ENCODE results near the gene GEMIN4.
A peak's percentile ranks its signal among the peaks of the same experiment; 100 is the strongest.

The GEMIN4 gene

DNA sequence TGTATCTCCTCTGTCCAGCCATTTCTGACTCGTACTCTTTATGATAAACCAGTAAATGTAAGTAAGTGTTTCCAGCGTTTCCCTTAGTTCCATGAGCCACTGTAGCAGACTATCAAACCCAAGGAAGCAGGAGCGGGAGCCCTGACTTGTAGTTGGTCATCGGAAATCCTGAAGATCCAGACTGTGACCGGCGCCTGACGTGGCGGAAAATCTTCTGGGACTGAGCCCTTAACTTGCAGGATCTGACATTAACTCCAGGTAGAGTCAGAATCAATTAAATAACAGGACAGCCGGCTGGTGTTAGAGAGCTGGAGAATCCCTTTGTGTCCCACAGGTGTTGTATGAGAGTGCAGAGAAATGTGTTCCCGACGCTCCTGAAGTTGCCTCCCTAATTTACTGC lies 26.0 kb upstream of the GEMIN4 start:
- Histone ChIP-seq H4K91ac (ENCODE audit: low read length) (no peak overlapping the region), H3K4ac (ENCODE audit: low read depth in 1 of 2, low read length in 2 of 2) (no peak overlapping the region), H3K4me2 (ENCODE audit: low read length, poor library complexity, severe bottlenecking) (no peak overlapping the region), H3K14ac (ENCODE audit: low read length in 2 of 2) (no peak overlapping the region), H4K8ac (ENCODE audit: low read length) (no peak overlapping the region), H3K27me3 (ENCODE audit: control insufficient read depth in 1 of 2, insufficient read depth in 1 of 2, low read length in 2 of 2) (no peaks in the 10 kb centered on the region), H3K79me1 (replicated peaks; ENCODE audit: low read length, poor library complexity, severe bottlenecking) (peaks cover 39% of the 10 kb centered on the region), H3K36me3 (ENCODE audit: control insufficient read depth in 1 of 2, insufficient read depth in 2 of 2, low read depth in 1 of 2, low read length in 2 of 2) (peaks cover 35 to 57% of the 10 kb centered on the region in 2 experiments), H2BK120ac (ENCODE audit: low read depth, low read length) (no peak overlapping the region), H2AFZ (ENCODE audit: low read depth, low read length) (no peak overlapping the region), H3K4me3 (ENCODE audit: insufficient read depth in 1 of 2, low read depth in 1 of 2, low read length in 2 of 2) (no peak overlapping the region), H3K9me3 (ENCODE audit: control insufficient read depth, low read length) (no peaks in the 10 kb centered on the region), H3K18ac (ENCODE audit: low read depth in 1 of 2, low read length in 2 of 2) (no peak overlapping the region), H2BK15ac (ENCODE audit: low read depth, poor library complexity, severe bottlenecking) (no peak overlapping the region), H3K4me1 (ENCODE audit: control insufficient read depth, insufficient read depth, low read depth, low read length) (peaks cover 7% of the 10 kb centered on the region), H2AK5ac (ENCODE audit: low read length, severe bottlenecking) (no peak overlapping the region), H3K23ac (ENCODE audit: low read length in 2 of 2) (no peak overlapping the region), H2BK12ac (ENCODE audit: low read length in 2 of 2) (no peak overlapping the region), H3K27ac (ENCODE audit: low read length, poor library complexity, severe bottlenecking) (no peak overlapping the region), H2BK5ac (ENCODE audit: low read depth, low read length, poor library complexity, severe bottlenecking) (no peak overlapping the region), H3K9ac (ENCODE audit: low read length) (no peak overlapping the region)
- no peak for DNase-seq
- 99% methylated on average over 11 of the region's 11 CpGs for WGBS

DNA sequence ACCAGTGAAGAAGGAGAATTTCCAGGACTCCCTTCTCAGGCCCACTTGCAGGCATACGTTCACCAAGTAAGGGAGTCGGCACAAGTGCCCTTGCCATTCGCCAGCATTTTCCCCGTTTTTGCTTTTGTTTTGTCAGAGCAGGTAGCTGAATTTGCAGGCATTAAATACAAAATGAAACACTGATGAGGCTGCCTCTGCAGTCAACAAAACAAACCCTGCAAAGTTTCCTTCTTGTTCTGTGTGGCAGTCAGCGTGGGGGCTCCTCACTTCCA lies 22.2 kb upstream of the GEMIN4 start:
- DNase-seq = no peak
- no peak overlapping the region for H3K14ac ChIP-seq (ENCODE audit: low read length in 2 of 2)
- H3K9ac ChIP-seq (ENCODE audit: low read length) = no peak overlapping the region
- H2BK12ac ChIP-seq (ENCODE audit: low read length in 2 of 2) = no peak overlapping the region
- no peak overlapping the region for H4K91ac ChIP-seq (ENCODE audit: low read length)
- no peak overlapping the region for H2BK15ac ChIP-seq (ENCODE audit: low read depth, poor library complexity, severe bottlenecking)
- no peak overlapping the region for H2BK5ac ChIP-seq (ENCODE audit: low read depth, low read length, poor library complexity, severe bottlenecking)
- peaks cover 36% of the 10 kb centered on the region for H3K79me1 ChIP-seq (replicated peaks; ENCODE audit: low read length, poor library complexity, severe bottlenecking)
- WGBS = 99% methylated on average over 5 of the region's 5 CpGs
- H3K27me3 ChIP-seq (ENCODE audit: control insufficient read depth in 1 of 2, insufficient read depth in 1 of 2, low read length in 2 of 2) = no peaks in the 10 kb centered on the region
- no peak overlapping the region for H4K8ac ChIP-seq (ENCODE audit: low read length)
- H3K9me3 ChIP-seq (ENCODE audit: control insufficient read depth, low read length) = no peaks in the 10 kb centered on the region
- peaks cover 51 to 87% of the 10 kb centered on the region in 2 experiments for H3K36me3 ChIP-seq (ENCODE audit: control insufficient read depth in 1 of 2, insufficient read depth in 2 of 2, low read depth in 1 of 2, low read length in 2 of 2)
- no peak overlapping the region for H3K4ac ChIP-seq (ENCODE audit: low read depth in 1 of 2, low read length in 2 of 2)
- no peak overlapping the region for H2AFZ ChIP-seq (ENCODE audit: low read depth, low read length)
- H2BK120ac ChIP-seq (ENCODE audit: low read depth, low read length) = no peak overlapping the region
- no peak overlapping the region for H3K4me2 ChIP-seq (ENCODE audit: low read length, poor library complexity, severe bottlenecking)
- no peak overlapping the region for H3K18ac ChIP-seq (ENCODE audit: low read depth in 1 of 2, low read length in 2 of 2)
- H3K4me3 ChIP-seq (ENCODE audit: insufficient read depth in 1 of 2, low read depth in 1 of 2, low read length in 2 of 2) = no peak overlapping the region
- H3K4me1 ChIP-seq (ENCODE audit: control insufficient read depth, insufficient read depth, low read depth, low read length) = peaks cover 3% of the 10 kb centered on the region
- no peak overlapping the region for H3K23ac ChIP-seq (ENCODE audit: low read length in 2 of 2)
- peak overlapping the region; percentile 28 for H3K27ac ChIP-seq (ENCODE audit: low read length, poor library complexity, severe bottlenecking)
- H2AK5ac ChIP-seq (ENCODE audit: low read length, severe bottlenecking) = no peak overlapping the region

DNA sequence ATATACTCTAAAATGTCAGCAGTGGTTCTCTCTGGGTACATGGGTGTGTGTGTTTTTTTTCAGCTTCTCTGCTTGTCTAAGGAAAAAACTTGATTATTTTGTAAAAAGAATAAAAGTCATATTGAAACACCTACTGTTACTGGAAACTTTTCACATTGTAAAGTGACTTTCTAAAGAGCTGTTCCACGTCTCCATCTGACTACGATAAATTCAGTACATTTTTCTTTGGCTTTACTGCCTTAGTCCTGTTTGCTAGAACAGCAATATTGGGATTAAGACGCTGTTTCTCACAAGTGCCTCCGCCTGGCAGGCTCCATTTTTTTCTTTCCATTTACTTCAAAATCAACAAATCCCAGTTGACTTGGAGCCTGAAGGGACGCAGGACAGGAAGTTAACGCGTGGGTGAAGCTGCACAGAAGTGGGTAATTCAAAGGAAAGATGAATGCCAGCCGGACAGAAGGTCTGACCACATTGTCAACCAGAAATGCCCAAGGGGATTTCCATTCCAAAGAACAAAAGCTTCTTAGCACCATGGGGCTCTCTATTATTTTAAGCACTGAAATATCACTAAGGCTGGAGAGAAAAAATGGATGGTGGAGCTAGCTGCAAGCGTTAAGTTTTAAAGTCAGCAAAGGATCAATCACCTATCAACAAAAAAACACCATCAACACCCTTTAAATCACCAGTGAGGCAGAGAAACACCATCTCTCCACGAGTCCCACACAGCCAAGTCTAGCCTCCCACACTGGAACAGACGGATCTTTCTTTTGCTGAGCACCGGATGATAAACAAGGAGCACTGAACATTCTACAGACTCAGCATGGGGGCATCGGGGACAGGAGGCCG lies 21.6 kb upstream of the GEMIN4 start:
- H3K4me1 ChIP-seq (ENCODE audit: control insufficient read depth, insufficient read depth, low read depth, low read length) = peaks cover 3% of the 10 kb centered on the region
- H3K27ac ChIP-seq (ENCODE audit: low read length, poor library complexity, severe bottlenecking) = peak overlapping the region; percentile 28
- H2AFZ ChIP-seq (ENCODE audit: low read depth, low read length) = no peak overlapping the region
- WGBS = 84% methylated on average over 13 of the region's 14 CpGs
- H2BK120ac ChIP-seq (ENCODE audit: low read depth, low read length) = no peak overlapping the region
- H3K18ac ChIP-seq (ENCODE audit: low read depth in 1 of 2, low read length in 2 of 2) = no peak overlapping the region
- H3K9ac ChIP-seq (ENCODE audit: low read length) = no peak overlapping the region
- no peak overlapping the region for H3K14ac ChIP-seq (ENCODE audit: low read length in 2 of 2)
- no peak overlapping the region for H4K91ac ChIP-seq (ENCODE audit: low read length)
- no peak overlapping the region for H2BK12ac ChIP-seq (ENCODE audit: low read length in 2 of 2)
- no peak overlapping the region for H3K4me3 ChIP-seq (ENCODE audit: insufficient read depth in 1 of 2, low read depth in 1 of 2, low read length in 2 of 2)
- H2BK5ac ChIP-seq (ENCODE audit: low read depth, low read length, poor library complexity, severe bottlenecking) = no peak overlapping the region
- H3K9me3 ChIP-seq (ENCODE audit: control insufficient read depth, low read length) = no peaks in the 10 kb centered on the region
- H2AK5ac ChIP-seq (ENCODE audit: low read length, severe bottlenecking) = no peak overlapping the region
- H4K8ac ChIP-seq (ENCODE audit: low read length) = no peak overlapping the region
- no peak overlapping the region for H3K4ac ChIP-seq (ENCODE audit: low read depth in 1 of 2, low read length in 2 of 2)
- no peaks in the 10 kb centered on the region for H3K27me3 ChIP-seq (ENCODE audit: control insufficient read depth in 1 of 2, insufficient read depth in 1 of 2, low read length in 2 of 2)
- H3K4me2 ChIP-seq (ENCODE audit: low read length, poor library complexity, severe bottlenecking) = no peak overlapping the region
- H2BK15ac ChIP-seq (ENCODE audit: low read depth, poor library complexity, severe bottlenecking) = no peak overlapping the region
- H3K23ac ChIP-seq (ENCODE audit: low read length in 2 of 2) = no peak overlapping the region
- no peak for DNase-seq
- peaks cover 37% of the 10 kb centered on the region for H3K79me1 ChIP-seq (replicated peaks; ENCODE audit: low read length, poor library complexity, severe bottlenecking)
- peaks cover 55 to 89% of the 10 kb centered on the region in 2 experiments for H3K36me3 ChIP-seq (ENCODE audit: control insufficient read depth in 1 of 2, insufficient read depth in 2 of 2, low read depth in 1 of 2, low read length in 2 of 2)

DNA sequence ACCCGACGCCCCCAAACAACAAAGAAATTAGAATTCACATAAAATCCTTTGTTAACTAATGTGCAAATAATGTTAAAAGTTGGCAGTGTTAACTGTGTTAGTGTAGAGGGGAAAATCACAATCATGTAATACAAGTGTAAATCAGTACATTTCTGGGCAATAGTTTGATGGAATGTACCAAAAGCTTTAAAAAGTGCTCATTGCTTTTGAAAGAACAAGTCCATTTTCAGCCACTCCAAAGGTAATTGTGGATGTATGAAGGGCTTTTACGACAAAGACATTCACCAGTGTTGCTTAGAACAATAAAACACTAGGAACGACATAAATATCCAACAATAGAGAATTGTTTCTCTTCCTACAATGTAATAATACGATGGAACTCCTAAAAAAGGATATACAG lies 21.0 kb upstream of the GEMIN4 start:
- Histone ChIP-seq H3K27ac (ENCODE audit: low read length, poor library complexity, severe bottlenecking) (no peak overlapping the region), H2AK5ac (ENCODE audit: low read length, severe bottlenecking) (no peak overlapping the region), H3K4me1 (ENCODE audit: control insufficient read depth, insufficient read depth, low read depth, low read length) (peaks cover 3% of the 10 kb centered on the region), H3K9ac (ENCODE audit: low read length) (no peak overlapping the region), H3K14ac (ENCODE audit: low read length in 2 of 2) (no peak overlapping the region), H3K9me3 (ENCODE audit: control insufficient read depth, low read length) (no peaks in the 10 kb centered on the region), H2BK15ac (ENCODE audit: low read depth, poor library complexity, severe bottlenecking) (no peak overlapping the region), H2AFZ (ENCODE audit: low read depth, low read length) (no peak overlapping the region), H3K4me3 (ENCODE audit: insufficient read depth in 1 of 2, low read depth in 1 of 2, low read length in 2 of 2) (no peak overlapping the region), H3K23ac (ENCODE audit: low read length in 2 of 2) (no peak overlapping the region), H3K36me3 (ENCODE audit: control insufficient read depth in 1 of 2, insufficient read depth in 2 of 2, low read depth in 1 of 2, low read length in 2 of 2) (peaks cover 53 to 84% of the 10 kb centered on the region in 2 experiments), H3K18ac (ENCODE audit: low read depth in 1 of 2, low read length in 2 of 2) (no peak overlapping the region), H2BK5ac (ENCODE audit: low read depth, low read length, poor library complexity, severe bottlenecking) (no peak overlapping the region), H4K8ac (ENCODE audit: low read length) (no peak overlapping the region), H3K4ac (ENCODE audit: low read depth in 1 of 2, low read length in 2 of 2) (no peak overlapping the region), H4K91ac (ENCODE audit: low read length) (no peak overlapping the region), H2BK12ac (ENCODE audit: low read length in 2 of 2) (no peak overlapping the region), H2BK120ac (ENCODE audit: low read depth, low read length) (no peak overlapping the region), H3K4me2 (ENCODE audit: low read length, poor library complexity, severe bottlenecking) (no peak overlapping the region), H3K79me1 (replicated peaks; ENCODE audit: low read length, poor library complexity, severe bottlenecking) (peaks cover 32% of the 10 kb centered on the region), H3K27me3 (ENCODE audit: control insufficient read depth in 1 of 2, insufficient read depth in 1 of 2, low read length in 2 of 2) (no peaks in the 10 kb centered on the region)
- WGBS = no CpG with 5 or more reads among the region's 5 CpGs
- no peak for DNase-seq
